ENCODE measurements around the gene TBC1D10A.

TBC1D10A gene

DNA sequence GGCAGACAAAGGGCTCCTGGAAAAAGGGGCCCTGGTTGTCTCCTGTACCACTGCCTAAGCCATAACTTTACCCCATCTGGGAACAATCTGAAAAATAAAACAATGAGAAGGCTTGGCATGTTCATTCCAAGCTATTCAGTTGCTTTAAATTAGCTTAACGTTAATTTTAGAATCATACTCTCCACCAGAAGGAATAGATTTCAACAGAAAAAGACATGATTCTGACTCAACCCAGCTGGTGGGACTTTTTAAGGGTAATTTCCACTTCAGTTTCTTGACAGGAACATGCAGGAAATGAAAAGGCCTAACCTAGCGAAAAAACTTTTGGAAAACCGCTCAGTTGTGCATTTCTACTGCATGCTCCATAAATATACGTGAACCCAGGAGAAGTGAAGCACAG lies 22.1 kb upstream of the TBC1D10A start:
- no peak overlapping the region for H3K4me3 ChIP-seq (ENCODE audit: low read depth, low read length)

DNA sequence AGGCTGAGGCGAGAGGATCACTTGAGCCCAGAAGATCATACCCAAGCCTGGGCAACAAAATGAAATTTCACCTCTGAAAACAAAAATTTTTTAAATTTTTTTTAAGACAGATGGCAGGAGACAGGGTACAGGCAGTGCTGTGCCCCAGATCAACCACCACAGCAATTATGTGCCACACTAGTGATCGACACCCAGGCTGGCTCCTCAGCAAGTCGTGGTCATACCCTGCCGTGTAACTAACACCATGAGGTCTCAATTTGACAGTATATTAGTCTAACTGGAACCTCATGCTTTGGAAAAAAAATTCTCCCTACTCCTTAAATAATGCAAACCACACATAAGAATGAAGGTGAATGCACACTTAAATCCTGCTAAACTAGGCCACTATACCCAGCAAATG lies 21.7 kb upstream of the TBC1D10A start:
- Histone ChIP-seq H3K27me3 (ENCODE audit: control insufficient read depth, insufficient read depth, low read length) (no peaks in the 10 kb centered on the region), H3K9ac (no peak overlapping the region), H3K27ac (no peak overlapping the region)

More for the DNA sequence above, 22.1 kb upstream of the TBC1D10A start:
- H3K27me3 ChIP-seq (ENCODE audit: control insufficient read depth, insufficient read depth, low read length), result no peaks in the 10 kb centered on the region
- no peaks in the 10 kb centered on the region for H3K4me1 ChIP-seq
- no peak overlapping the region for H2AFZ ChIP-seq
- TF ChIP-seq, protein P1, sequence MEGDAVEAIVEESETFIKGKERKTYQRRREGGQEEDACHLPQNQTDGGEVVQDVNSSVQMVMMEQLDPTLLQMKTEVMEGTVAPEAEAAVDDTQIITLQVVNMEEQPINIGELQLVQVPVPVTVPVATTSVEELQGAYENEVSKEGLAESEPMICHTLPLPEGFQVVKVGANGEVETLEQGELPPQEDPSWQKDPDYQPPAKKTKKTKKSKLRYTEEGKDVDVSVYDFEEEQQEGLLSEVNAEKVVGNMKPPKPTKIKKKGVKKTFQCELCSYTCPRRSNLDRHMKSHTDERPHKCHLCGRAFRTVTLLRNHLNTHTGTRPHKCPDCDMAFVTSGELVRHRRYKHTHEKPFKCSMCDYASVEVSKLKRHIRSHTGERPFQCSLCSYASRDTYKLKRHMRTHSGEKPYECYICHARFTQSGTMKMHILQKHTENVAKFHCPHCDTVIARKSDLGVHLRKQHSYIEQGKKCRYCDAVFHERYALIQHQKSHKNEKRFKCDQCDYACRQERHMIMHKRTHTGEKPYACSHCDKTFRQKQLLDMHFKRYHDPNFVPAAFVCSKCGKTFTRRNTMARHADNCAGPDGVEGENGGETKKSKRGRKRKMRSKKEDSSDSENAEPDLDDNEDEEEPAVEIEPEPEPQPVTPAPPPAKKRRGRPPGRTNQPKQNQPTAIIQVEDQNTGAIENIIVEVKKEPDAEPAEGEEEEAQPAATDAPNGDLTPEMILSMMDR (IDR thresholded peaks at IDR 0.05), result no peak
- H3K79me2 ChIP-seq, result peaks cover 7% of the 10 kb centered on the region
- H3K36me3 ChIP-seq (ENCODE audit: control insufficient read depth, insufficient read depth, low read length), result no peaks in the 10 kb centered on the region
- H3K9ac ChIP-seq, result no peak overlapping the region
- no peak overlapping the region for H3K27ac ChIP-seq
- no peaks in the 10 kb centered on the region for H3K9me3 ChIP-seq (ENCODE audit: control insufficient read depth, low read length)
- no peak overlapping the region for H3K4me2 ChIP-seq (ENCODE audit: low read length)

DNA sequence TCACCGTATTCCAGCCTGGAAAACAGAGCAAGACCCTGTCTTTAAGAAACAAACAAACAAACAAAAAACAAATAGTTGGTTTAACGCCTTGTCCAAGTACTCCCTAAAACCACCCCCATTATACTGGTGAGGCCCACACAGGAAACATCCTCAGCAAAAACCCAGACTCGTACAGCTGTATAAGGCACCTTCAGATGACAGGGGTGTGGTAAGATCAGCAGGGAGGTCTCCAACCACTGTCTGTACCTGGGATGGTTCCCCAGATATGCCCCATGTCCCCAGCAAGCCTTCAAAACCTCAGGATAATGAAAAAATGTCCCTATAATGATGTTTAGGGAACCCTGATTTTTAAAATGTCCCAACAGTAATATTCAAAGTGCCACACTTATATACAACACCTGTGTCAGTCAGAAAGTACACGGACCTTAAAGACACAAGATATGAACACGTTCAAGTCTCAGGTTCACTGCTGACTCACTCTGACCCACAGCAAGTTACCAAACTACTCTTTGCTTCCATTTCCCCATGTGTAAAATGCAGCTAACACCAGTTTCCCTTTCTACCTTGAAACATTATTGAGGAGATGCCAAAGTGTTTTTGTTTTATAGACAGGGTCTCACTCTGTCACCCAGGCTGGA lies 20.6 kb upstream of the TBC1D10A start:
- Histone ChIP-seq H3K27me3 (ENCODE audit: control insufficient read depth, insufficient read depth, low read length) (no peaks in the 10 kb centered on the region), H3K79me2 (peaks cover 7% of the 10 kb centered on the region), H2AFZ (no peak overlapping the region), H3K4me2 (ENCODE audit: low read length) (no peak overlapping the region), H3K9ac (no peak overlapping the region), H3K4me3 (ENCODE audit: low read depth, low read length) (no peak overlapping the region), H3K27ac (no peak overlapping the region), H3K9me3 (ENCODE audit: control insufficient read depth, low read length) (no peaks in the 10 kb centered on the region), H3K4me1 (no peaks in the 10 kb centered on the region), H3K36me3 (ENCODE audit: control insufficient read depth, insufficient read depth, low read length) (no peaks in the 10 kb centered on the region)
- TF ChIP-seq, protein P1 (IDR thresholded peaks at IDR 0.05), result no peak

More for the DNA sequence above, 21.7 kb upstream of the TBC1D10A start:
- no peaks in the 10 kb centered on the region for H3K9me3 ChIP-seq (ENCODE audit: control insufficient read depth, low read length)
- H2AFZ ChIP-seq, result no peak overlapping the region
- H3K4me2 ChIP-seq (ENCODE audit: low read length), result no peak overlapping the region
- no peak overlapping the region for H3K4me3 ChIP-seq (ENCODE audit: low read depth, low read length)
- H3K79me2 ChIP-seq, result peaks cover 7% of the 10 kb centered on the region
- TF ChIP-seq, protein P1 (IDR thresholded peaks at IDR 0.05), result no peak
- no peaks in the 10 kb centered on the region for H3K4me1 ChIP-seq
- no peaks in the 10 kb centered on the region for H3K36me3 ChIP-seq (ENCODE audit: control insufficient read depth, insufficient read depth, low read length)

DNA sequence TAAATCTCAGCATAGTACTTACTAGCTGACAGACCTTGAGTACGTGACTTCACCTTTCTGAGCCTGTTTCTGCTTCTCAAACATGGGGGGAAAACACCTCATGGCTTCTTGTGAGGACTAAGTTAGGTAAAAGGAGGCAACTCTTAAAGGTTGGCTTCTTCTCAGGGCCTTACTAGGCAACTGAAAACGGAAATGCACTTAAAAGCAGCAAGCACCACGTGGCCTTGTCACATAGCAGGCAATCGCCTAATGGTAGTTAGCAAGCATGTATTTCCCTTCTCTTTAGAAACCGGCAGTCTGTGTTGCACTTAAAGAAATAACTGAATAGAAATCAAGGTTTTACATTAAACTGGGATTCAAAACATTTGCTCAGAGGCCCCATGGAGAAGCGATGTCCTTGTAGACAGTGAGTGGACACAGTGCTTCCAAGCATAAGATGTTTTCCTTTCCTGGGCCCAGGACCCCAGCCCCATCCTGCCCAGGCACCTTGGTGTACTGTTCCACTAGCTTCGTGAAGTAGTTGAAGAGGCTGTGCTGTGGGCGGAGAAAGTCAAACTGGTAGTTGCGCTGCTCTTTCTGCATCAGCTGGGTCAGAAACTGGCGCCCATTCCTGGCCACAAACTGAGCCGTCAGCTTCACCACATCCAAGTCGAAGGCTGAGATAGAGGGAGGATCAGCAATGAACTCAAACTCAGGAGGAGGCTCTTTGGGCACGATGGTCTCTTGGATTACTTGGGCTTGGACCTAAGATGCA lies 17.9 kb upstream of the TBC1D10A start:
- no peaks in the 10 kb centered on the region for H3K4me1 ChIP-seq

More for the DNA sequence above, 17.9 kb upstream of the TBC1D10A start:
- Histone ChIP-seq H3K9ac (no peak overlapping the region), H3K36me3 (ENCODE audit: control insufficient read depth, insufficient read depth, low read length) (no peaks in the 10 kb centered on the region), H3K79me2 (peaks cover 7% of the 10 kb centered on the region), H3K4me3 (ENCODE audit: low read depth, low read length) (no peak overlapping the region), H3K4me2 (ENCODE audit: low read length) (no peak overlapping the region), H2AFZ (no peak overlapping the region), H3K27me3 (ENCODE audit: control insufficient read depth, insufficient read depth, low read length) (no peaks in the 10 kb centered on the region), H3K9me3 (ENCODE audit: control insufficient read depth, low read length) (no peaks in the 10 kb centered on the region), H3K27ac (no peak overlapping the region)
- TF ChIP-seq, protein P1 (IDR thresholded peaks at IDR 0.05), result no peak

Measured in parathyroid adenoma (tissue), 2 donors.